Stomach (tissue), 9 donors: ENCODE measurements around the gene DZIP1L. TPM values are rescaled to one million over a fixed set of nuclear protein-coding genes. Genes with fewer than 3 reads are reported as not detected.
A peak's percentile ranks its signal among the peaks of the same experiment; 100 is the strongest.

Experiments
- DNase-seq, 2 donors: peaks; one replicate each; pipeline versions ENCODE4 v3.0.0 to v3.0.0-alpha.2; 2013 to 2019
- H3K27ac ChIP-seq, 5 donors: fragments of 200-600 bp in 4 of 5; sonication (generic) in 4 of 5; one replicate each; pipeline ENCODE4 v1.5.1; 2013 to 2019; ENCODE audit warnings: mild to moderate bottlenecking in 1 of 5, moderate library complexity in 1 of 5
- H3K27me3 ChIP-seq, 3 donors: fragments of 200-600 bp; sonication (generic); one replicate each; pipeline ENCODE4 v1.5.1; 2017 to 2019; ENCODE audit warnings: mixed run types in 1 of 3
- H3K36me3 ChIP-seq, 4 donors: fragments of 200-600 bp; sonication (generic); 1 replicate in 3 of 4; 2 replicates in 1 of 4; pipeline ENCODE4 v1.5.1; 2016 to 2019
- H3K4me1 ChIP-seq, 4 donors: fragments of 200-600 bp; sonication (generic); one replicate each; pipeline ENCODE4 v1.5.1; 2016 to 2019
- H3K4me3 ChIP-seq, 4 donors: fragments of 200-600 bp; sonication (generic) in 3 of 4; one replicate each; pipeline ENCODE4 v1.5.1; 2016 to 2019; ENCODE audit warnings: mild to moderate bottlenecking in 1 of 4
- H3K9me3 ChIP-seq, 4 donors: fragments of 200-600 bp; sonication (generic); one replicate each; pipeline ENCODE4 v1.5.1; 2016 to 2019
- EP300 ChIP-seq: sonication (generic); formaldehyde crosslinking; IDR thresholded peaks from one replicate; pipeline ENCODE4 v1.6.1; 2017; ENCODE audit warnings: antibody characterized with exemption
- POLR2A ChIP-seq, 4 donors: fragments of 450-650 bp; IDR thresholded peaks; one replicate each; pipeline ENCODE4 v1.6.1; 2016; ENCODE audit warnings: antibody characterized with exemption in 4 of 4, control low read depth in 2 of 4, mild to moderate bottlenecking in 1 of 4, moderate library complexity in 1 of 4
- POLR2AphosphoS5 ChIP-seq, 3 donors: sonication (generic); formaldehyde crosslinking; IDR thresholded peaks; one replicate each; pipeline ENCODE4 v1.6.1; 2016; ENCODE audit warnings: antibody characterized with exemption in 3 of 3
- WGBS, 5 donors: extraction: QIAGEN DNeasy Blood & Tissue Kit in 3 of 5; methylation state at CpG; one replicate each; pipeline versions ENCODE4 v1.1.5 to v1.1.7; 2013 to 2018; 5-methylcytosine and 5-hydroxymethylcytosine counted together
- intact Hi-C: fragments of 100-400 bp; cut with DNase I; formaldehyde crosslinking; loops from one replicate; pipeline ENCODE4 v1.15.1; 2023; ENCODE audit warnings: low total_unique reads
- polyA plus RNA-seq, 3 donors: library from polyadenylated mRNA; stranded (reverse); fragments of 200-250 nt; gene quantifications; one replicate each; pipeline ENCODE4 v1.2.3, GENCODE V29; 2013
- total RNA-seq, 5 donors: library from RNA; depleted of rRNA; stranded (reverse); fragments of >200 nt; gene quantifications; one replicate each; pipeline versions ENCODE4 v1.1.0 to v1.2.3, GENCODE V29; 2014 to 2016
- TF ChIP-seq, protein P1 (sequence below), 7 experiments: fragments of 450-650 bp in 4 of 7; fragments of 200-600 bp in 3 of 7; sonication (generic) in 3 of 7; IDR thresholded peaks; one replicate each; pipeline ENCODE4 v1.5.1; 2016 to 2019; ENCODE audit warnings: antibody characterized with exemption in 7 of 7, control low read depth in 2 of 7, mild to moderate bottlenecking in 1 of 7
- donor health status: healthy with polysubstance abuse.
- donor health status: Bipolar disorder and iron deficiency.
- donor health status: healthy.

The DZIP1L gene
- total and polyA plus RNA-seq, 8 donors: 0.29 to 41.9 (median 5.9) TPM

DNA sequence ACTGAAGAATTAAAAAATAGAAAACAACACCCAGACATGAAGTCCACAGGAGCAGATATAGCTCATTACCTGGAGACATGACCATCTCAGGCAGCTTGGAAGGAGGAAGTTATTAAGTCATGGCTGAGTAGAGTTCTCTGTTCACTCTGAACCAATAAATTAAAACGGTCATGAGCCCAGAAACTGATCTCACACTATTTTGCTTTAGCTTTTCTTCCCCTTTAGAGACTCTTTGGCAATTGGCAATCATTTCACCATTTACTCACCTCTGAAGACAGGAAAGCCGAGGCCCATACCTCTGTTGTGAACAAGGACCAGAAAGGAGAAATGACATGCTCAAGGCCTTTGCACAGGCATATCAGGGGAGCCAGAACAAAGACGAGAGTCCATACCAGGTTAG is 78.8 kb downstream of the DZIP1L start:
- Histone ChIP-seq H3K27ac (no peak overlapping the region), H3K4me1 (peaks cover 0 to 5% (median 0%) of the 10 kb centered on the region in 4 donors), H3K36me3 (peaks cover 0 to 81% (median 56%) of the 10 kb centered on the region in 4 donors), H3K9me3 (no peaks in the 10 kb centered on the region), H3K4me3 (no peak overlapping the region), H3K27me3 (no peaks in the 10 kb centered on the region)
- intact Hi-C loops: no loop called here
- DNase-seq: no peak
- WGBS, 5 donors: 51 to 84% (median 65%) methylated on average over 3 of the region's 3 CpGs
- TF ChIP-seq POLR2AphosphoS5 (IDR thresholded peaks at IDR 0.05) (no peak), EP300 (no peak), POLR2A (IDR thresholded peaks at IDR 0.05) (no peak)
- TF ChIP-seq, protein P1, sequence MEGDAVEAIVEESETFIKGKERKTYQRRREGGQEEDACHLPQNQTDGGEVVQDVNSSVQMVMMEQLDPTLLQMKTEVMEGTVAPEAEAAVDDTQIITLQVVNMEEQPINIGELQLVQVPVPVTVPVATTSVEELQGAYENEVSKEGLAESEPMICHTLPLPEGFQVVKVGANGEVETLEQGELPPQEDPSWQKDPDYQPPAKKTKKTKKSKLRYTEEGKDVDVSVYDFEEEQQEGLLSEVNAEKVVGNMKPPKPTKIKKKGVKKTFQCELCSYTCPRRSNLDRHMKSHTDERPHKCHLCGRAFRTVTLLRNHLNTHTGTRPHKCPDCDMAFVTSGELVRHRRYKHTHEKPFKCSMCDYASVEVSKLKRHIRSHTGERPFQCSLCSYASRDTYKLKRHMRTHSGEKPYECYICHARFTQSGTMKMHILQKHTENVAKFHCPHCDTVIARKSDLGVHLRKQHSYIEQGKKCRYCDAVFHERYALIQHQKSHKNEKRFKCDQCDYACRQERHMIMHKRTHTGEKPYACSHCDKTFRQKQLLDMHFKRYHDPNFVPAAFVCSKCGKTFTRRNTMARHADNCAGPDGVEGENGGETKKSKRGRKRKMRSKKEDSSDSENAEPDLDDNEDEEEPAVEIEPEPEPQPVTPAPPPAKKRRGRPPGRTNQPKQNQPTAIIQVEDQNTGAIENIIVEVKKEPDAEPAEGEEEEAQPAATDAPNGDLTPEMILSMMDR (IDR thresholded peaks at IDR 0.05): no peak

DNA sequence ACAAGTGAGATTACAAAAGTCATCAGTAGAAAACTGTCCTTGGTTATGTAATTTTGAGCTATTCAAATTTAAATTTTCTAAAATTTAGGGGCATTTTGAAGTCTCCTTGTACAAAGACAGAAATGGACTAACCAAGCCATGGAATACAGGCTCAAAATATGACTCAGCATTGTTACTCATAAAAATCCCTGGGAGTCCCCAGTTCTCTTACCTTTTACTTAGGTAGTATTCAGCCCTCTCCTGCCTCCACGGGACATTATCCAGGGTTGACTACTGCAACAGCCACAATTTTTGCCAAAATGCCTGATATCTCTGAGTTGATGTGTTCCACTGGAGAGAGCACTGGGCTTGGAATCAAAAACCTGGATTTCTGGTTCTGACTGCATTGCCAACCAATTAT is 80.5 kb downstream of the DZIP1L start:
- intact Hi-C loops: no loop called here

DNA sequence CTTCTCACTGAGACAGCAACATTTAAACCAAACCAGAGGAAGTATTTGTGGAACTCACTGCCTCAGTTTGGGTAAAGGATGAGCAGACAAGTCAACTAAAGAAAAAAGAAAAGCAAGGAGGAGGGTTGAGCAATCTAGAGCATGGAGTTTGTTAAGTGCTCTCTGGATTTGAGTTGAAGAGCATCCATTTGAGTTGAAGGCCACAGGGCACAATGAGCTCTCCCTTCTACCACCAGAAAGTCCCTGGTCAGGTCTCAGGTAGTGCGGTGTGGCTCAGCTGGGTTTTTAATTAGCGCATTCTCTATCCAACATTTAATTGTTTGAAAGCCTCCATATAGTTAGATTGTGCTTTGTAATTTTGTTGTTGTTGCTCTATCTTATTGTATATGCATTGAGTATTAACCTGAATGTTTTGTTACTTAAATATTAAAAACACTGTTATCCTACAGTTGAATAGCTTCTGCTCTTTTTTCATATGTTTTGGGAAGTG is 82.2 kb downstream of the DZIP1L start:
- intact Hi-C loops: no loop called here
- no peak for DNase-seq
- peaks cover 24 to 99% (median 86%) of the 10 kb centered on the region in 4 donors for H3K36me3 ChIP-seq
- TF ChIP-seq EP300 (no peak), POLR2AphosphoS5 (IDR thresholded peaks at IDR 0.05) (no peak), POLR2A (IDR thresholded peaks at IDR 0.05) (no peak)
- TF ChIP-seq, protein P1 (IDR thresholded peaks at IDR 0.05): no peak
- H3K4me3 ChIP-seq: no peak overlapping the region
- no peaks in the 10 kb centered on the region for H3K9me3 ChIP-seq
- WGBS, 5 donors: 93 to 98% (median 97%) methylated on average over 2 of the region's 2 CpGs
- H3K4me1 ChIP-seq: peaks cover 0 to 5% (median 2%) of the 10 kb centered on the region in 4 donors
- no peaks in the 10 kb centered on the region for H3K27me3 ChIP-seq
- peak overlapping the region in 1 of 5 donors; percentile 4 for H3K27ac ChIP-seq

More for the DNA sequence above, 80.5 kb downstream of the DZIP1L start:
- peak in 1 of 3 donors; percentile 4 for TF ChIP-seq POLR2AphosphoS5 (IDR thresholded peaks at IDR 0.05)
- no peak for TF ChIP-seq EP300
- Histone ChIP-seq H3K4me3 (no peak overlapping the region), H3K36me3 (peaks cover 15 to 97% (median 72%) of the 10 kb centered on the region in 4 donors), H3K9me3 (no peaks in the 10 kb centered on the region), H3K27ac (peak overlapping the region in 1 of 5 donors; percentile 22), H3K4me1 (peaks cover 0 to 5% (median 0%) of the 10 kb centered on the region in 4 donors), H3K27me3 (no peaks in the 10 kb centered on the region)
- 50 to 67% (median 60%) methylated on average over 1 of the region's 1 CpG for WGBS, 5 donors
- DNase-seq: no peak

DNA sequence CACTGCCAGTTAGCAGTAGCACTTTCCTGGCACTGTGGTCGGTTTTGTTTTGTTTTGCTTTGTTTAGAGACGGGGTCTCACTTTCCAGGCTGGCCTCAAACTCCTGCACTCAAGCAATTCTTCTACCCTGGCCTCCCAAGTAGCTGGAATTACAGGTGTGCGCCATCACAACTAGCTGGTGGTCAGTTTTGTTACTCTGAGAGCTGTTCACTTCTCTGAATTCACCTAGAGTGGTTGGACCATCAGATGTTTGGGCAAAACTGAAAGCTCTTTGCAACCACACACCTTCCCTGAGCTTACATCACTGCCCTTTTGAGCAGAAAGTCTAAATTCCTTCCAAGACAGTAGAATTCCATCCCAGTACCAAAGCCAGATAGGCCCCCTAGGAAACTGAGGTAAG is 82.8 kb downstream of the DZIP1L start:
- Histone ChIP-seq H3K27me3 (no peaks in the 10 kb centered on the region), H3K4me1 (peaks cover 0 to 5% (median 2%) of the 10 kb centered on the region in 4 donors), H3K9me3 (no peaks in the 10 kb centered on the region), H3K27ac (no peak overlapping the region), H3K36me3 (peaks cover 25 to 98% (median 89%) of the 10 kb centered on the region in 4 donors), H3K4me3 (no peak overlapping the region)
- 84 to 91% (median 89%) methylated on average over 3 of the region's 3 CpGs for WGBS, 5 donors
- intact Hi-C loops: no loop called here
- DNase-seq: no peak
- TF ChIP-seq, protein P1 (IDR thresholded peaks at IDR 0.05): no peak
- TF ChIP-seq EP300 (no peak), POLR2AphosphoS5 (IDR thresholded peaks at IDR 0.05) (no peak), POLR2A (IDR thresholded peaks at IDR 0.05) (no peak)

DNA sequence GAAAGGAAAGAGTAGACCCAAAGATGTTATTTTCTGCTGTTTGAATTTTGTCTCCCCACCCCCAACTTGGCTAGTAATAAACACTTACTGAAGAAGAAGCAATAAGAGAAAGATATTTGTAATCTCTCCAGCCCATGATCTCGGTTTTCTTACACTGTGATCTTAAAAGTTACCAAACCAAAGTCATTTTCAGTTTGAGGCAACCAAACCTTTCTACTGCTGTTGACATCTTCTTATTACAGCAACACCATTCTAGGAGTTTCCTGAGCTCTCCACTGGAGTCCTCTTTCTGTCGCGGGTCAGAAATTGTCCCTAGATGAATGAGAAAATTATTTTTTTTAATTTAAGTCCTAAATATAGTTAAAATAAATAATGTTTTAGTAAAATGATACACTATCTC is 83.9 kb downstream of the DZIP1L start:
- Histone ChIP-seq H3K27ac (no peak overlapping the region), H3K27me3 (no peaks in the 10 kb centered on the region), H3K9me3 (no peaks in the 10 kb centered on the region), H3K4me1 (peaks cover 0 to 14% (median 4%) of the 10 kb centered on the region in 4 donors), H3K4me3 (no peak overlapping the region), H3K36me3 (peaks cover 25 to 98% (median 89%) of the 10 kb centered on the region in 4 donors)
- TF ChIP-seq POLR2A (IDR thresholded peaks at IDR 0.05) (no peak), EP300 (no peak), POLR2AphosphoS5 (IDR thresholded peaks at IDR 0.05) (no peak)
- TF ChIP-seq, protein P1 (IDR thresholded peaks at IDR 0.05): no peak
- intact Hi-C loops: no loop called here
- WGBS, 5 donors: 69 to 91% (median 88%) methylated on average over 3 of the region's 3 CpGs
- no peak for DNase-seq
